NCI-H2196 treated with DMSO at 0.1 percent for 48 hours (cell line): ENCODE results near the gene HSPB1.
"Not testable (repeated sequence)": the region's sequence is repeated elsewhere in the genome, so short reads cannot be mapped to it uniquely, and the experiment has no call there.

Experiments
- DNase-seq: peaks from one replicate; lab custom pipeline; 2025; ENCODE audit not compliant: unreplicated experiment; lab: John Stamatoyannopoulos, UW

Gene HSPB1

GRCh38 chr7:76281006-76281705 lies 21.3 kb upstream of the HSPB1 start:
- no peak for DNase-seq

GRCh38 chr7:76281706-76282343 lies 20.6 kb upstream of the HSPB1 start:
- DNase-seq, result no peak

GRCh38 chr7:76282344-76283253 lies 19.9 kb upstream of the HSPB1 start:
- no peak for DNase-seq

GRCh38 chr7:76283254-76284159 lies 19.0 kb upstream of the HSPB1 start:
- no peak for DNase-seq

GRCh38 chr7:76285604-76286374 lies 16.7 kb upstream of the HSPB1 start:
- DNase-seq, result no peak

GRCh38 chr7:76286842-76287403 lies 15.6 kb upstream of the HSPB1 start:
- DNase-seq, result no peak

GRCh38 chr7:76290847-76291350 lies 11.6 kb upstream of the HSPB1 start:
- not testable (repeated sequence) for DNase-seq

- peak; percentile 68 for DNase-seq
Measured at GRCh38 chr7:76291351-76292212, 10.9 kb upstream of the HSPB1 start.

GRCh38 chr7:76292213-76292573 lies 10.3 kb upstream of the HSPB1 start:
- no peak for DNase-seq

- not testable (repeated sequence) for DNase-seq
Measured at GRCh38 chr7:76292911-76293310, 9.6 kb upstream of the HSPB1 start.

- DNase-seq, result no peak
Measured at GRCh38 chr7:76293407-76293901, 9.0 kb upstream of the HSPB1 start.

GRCh38 chr7:76294344-76295024 lies 8.0 kb upstream of the HSPB1 start:
- peak; percentile 56 for DNase-seq

- no peak for DNase-seq
Measured at GRCh38 chr7:76296743-76297740, 5.4 kb upstream of the HSPB1 start.

- DNase-seq, result peak; percentile 54
Measured at GRCh38 chr7:76300166-76300731, 2.2 kb upstream of the HSPB1 start.

- no peak for DNase-seq
Measured at GRCh38 chr7:76301000-76301399, 1.5 kb upstream of the HSPB1 start.
